Measurements from ENCODE around the gene MTOR. TPM values are rescaled to one million over a fixed set of nuclear protein-coding genes. Genes with fewer than 3 reads are reported as not detected.

MTOR gene
- total and polyA plus RNA-seq, 10 of the 15 experiments (the other 5 are each of a cell fraction or from before 2014, with no cell fraction given) = 6.6 to 41.8 (median 29.8) TPM

DNA sequence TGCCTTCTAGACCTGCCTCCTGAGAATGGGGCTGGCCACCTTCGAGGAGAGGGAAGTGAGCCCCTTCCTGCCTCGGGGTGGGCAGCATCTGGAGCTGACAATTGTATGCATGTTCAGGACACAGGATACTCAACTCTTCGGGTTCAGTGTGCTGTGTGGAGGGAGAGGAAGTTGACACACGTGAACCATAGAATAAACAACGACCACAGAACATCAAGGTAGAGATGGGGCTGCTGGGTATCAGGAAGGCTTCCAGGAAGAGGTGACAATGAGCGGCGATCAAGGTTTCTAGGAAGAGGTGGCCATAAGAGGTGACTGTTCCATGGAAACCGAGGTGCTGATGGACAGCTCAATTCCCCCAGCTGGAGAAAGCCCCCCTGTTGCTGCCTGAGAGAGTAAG is 32.6 kb upstream of the MTOR start:
- Histone ChIP-seq H3K4me3 (no peak overlapping the region), H3K27me3 (replicated peaks in 1 of 2; ENCODE audit: control insufficient read depth in 2 of 2, insufficient read depth in 2 of 2, low read length in 1 of 2) (no peaks in the 10 kb centered on the region), H3K4me2 (ENCODE audit: control insufficient read depth, insufficient read depth) (no peak overlapping the region), H4K20me1 (ENCODE audit: control insufficient read depth, insufficient read depth) (no peaks in the 10 kb centered on the region), H3K79me2 (ENCODE audit: control insufficient read depth, insufficient read depth, low read length) (no peaks in the 10 kb centered on the region), H3K27ac (ENCODE audit: control insufficient read depth, insufficient read depth) (no peak overlapping the region), H3K4me1 (ENCODE audit: control insufficient read depth, insufficient read depth, low read length) (no peaks in the 10 kb centered on the region), H2AFZ (ENCODE audit: control insufficient read depth, low read depth, low read length) (no peak overlapping the region), H3K36me3 (ENCODE audit: control insufficient read depth in 2 of 2, insufficient read depth in 2 of 2, low read length in 1 of 2) (peaks cover 0 to 6% of the 10 kb centered on the region in 2 experiments; a peak in 2 of 4 replicates), H3K9me3 (replicated peaks; ENCODE audit: control insufficient read depth, insufficient read depth, low read length) (no peaks in the 10 kb centered on the region), H3K9ac (ENCODE audit: control insufficient read depth, insufficient read depth, low read length) (no peak overlapping the region)
- ATAC-seq (no peak), FAIRE-seq (no peak), DNase-seq (ENCODE audit: low read depth, low spot score) (no peak)
- intact Hi-C loops (cut with micrococcal nuclease; ENCODE audit: unreplicated experiment) = no loop called here
- CTCF ChIA-PET = no interaction called here
- in situ Hi-C loops (cut with MboI) = no loop called here
- 61% methylated on average over 8 of the region's 8 CpGs for WGBS (ENCODE audit: insufficient coverage, insufficient replicate concordance, low lambda C conversion rate, missing lambda C conversion rate)
- RAD21 ChIA-PET (ENCODE audit: unreplicated experiment) = no interaction called here
- BruUV-seq (replicated peaks) = no TSS peak
- SMC1A ChIA-PET (ENCODE audit: uncharacterized antibody, unreplicated experiment) = no interaction called here
- POLR2A ChIA-PET = no interaction called here
- TF ChIP-seq POLR2AphosphoS2 (IDR thresholded peaks at IDR 0.05; ENCODE audit: low read depth, low read length) = no peak
- TF ChIP-seq, protein P1, sequence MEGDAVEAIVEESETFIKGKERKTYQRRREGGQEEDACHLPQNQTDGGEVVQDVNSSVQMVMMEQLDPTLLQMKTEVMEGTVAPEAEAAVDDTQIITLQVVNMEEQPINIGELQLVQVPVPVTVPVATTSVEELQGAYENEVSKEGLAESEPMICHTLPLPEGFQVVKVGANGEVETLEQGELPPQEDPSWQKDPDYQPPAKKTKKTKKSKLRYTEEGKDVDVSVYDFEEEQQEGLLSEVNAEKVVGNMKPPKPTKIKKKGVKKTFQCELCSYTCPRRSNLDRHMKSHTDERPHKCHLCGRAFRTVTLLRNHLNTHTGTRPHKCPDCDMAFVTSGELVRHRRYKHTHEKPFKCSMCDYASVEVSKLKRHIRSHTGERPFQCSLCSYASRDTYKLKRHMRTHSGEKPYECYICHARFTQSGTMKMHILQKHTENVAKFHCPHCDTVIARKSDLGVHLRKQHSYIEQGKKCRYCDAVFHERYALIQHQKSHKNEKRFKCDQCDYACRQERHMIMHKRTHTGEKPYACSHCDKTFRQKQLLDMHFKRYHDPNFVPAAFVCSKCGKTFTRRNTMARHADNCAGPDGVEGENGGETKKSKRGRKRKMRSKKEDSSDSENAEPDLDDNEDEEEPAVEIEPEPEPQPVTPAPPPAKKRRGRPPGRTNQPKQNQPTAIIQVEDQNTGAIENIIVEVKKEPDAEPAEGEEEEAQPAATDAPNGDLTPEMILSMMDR (IDR thresholded peaks at IDR 0.05 in 2 of 3, conservative IDR thresholded peaks at IDR 0.05 in 1 of 3; ENCODE audit: control insufficient read depth in 2 of 3, extremely low read depth in 1 of 3, insufficient read depth in 1 of 3, low read depth in 3 of 3, low read length in 3 of 3) = no peak

DNA sequence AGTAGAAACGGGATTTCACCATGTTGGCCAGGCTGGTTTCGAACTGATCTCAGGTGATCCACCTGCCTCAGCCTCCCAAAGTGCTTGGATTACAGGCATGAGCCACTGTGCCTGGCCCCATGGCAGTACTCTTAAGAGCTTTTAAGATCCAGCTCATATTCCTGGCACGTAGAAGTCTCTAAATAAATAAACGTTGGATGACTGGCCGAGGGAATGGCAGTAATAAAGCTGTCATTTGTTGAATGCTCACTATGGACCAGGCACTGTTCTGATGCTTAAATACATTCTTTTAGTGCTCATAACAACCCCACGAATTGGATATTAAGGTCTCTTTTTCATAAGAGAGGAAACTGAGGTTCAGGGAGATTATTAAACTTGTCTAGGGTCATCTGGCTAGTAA is 31.5 kb upstream of the MTOR start:
- H3K36me3 ChIP-seq (ENCODE audit: control insufficient read depth in 2 of 2, insufficient read depth in 2 of 2, low read length in 1 of 2) = peaks cover 0 to 6% of the 10 kb centered on the region in 2 experiments; a peak in 2 of 4 replicates
- H3K27me3 ChIP-seq (replicated peaks in 1 of 2; ENCODE audit: control insufficient read depth in 2 of 2, insufficient read depth in 2 of 2, low read length in 1 of 2) = no peaks in the 10 kb centered on the region
- no peak for TF ChIP-seq PML (IDR thresholded peaks at IDR 0.05; ENCODE audit: low read length)
- no peak for TF ChIP-seq FOS (IDR thresholded peaks at IDR 0.05; ENCODE audit: borderline replicate concordance, extremely low read depth, insufficient read length)
- no peak for TF ChIP-seq GABPA (IDR thresholded peaks at IDR 0.05; ENCODE audit: low read depth)
- no peak for TF ChIP-seq ZNF24 (IDR thresholded peaks at IDR 0.05)
- no peak for TF ChIP-seq FOXK2 (IDR thresholded peaks at IDR 0.05)
- no peak for TF ChIP-seq EZH2 (IDR thresholded peaks at IDR 0.05; ENCODE audit: borderline replicate concordance, control insufficient read depth, low read depth, low read length)
- no peaks in the 10 kb centered on the region for H3K4me1 ChIP-seq (ENCODE audit: control insufficient read depth, insufficient read depth, low read length)
- no peak overlapping the region for H2AFZ ChIP-seq (ENCODE audit: control insufficient read depth, low read depth, low read length)
- no peak for DNase-seq (ENCODE audit: low read depth, low spot score)
- ATAC-seq = no peak
- FAIRE-seq = no peak
- 88% methylated on average over 6 of the region's 6 CpGs for WGBS (ENCODE audit: insufficient coverage, insufficient replicate concordance, low lambda C conversion rate, missing lambda C conversion rate)
- CTCF ChIA-PET = no interaction called here
- POLR2A ChIA-PET = no interaction called here
- H3K9ac ChIP-seq (ENCODE audit: control insufficient read depth, insufficient read depth, low read length) = no peak overlapping the region
- BruUV-seq (replicated peaks) = no TSS peak
- no peak overlapping the region for H3K27ac ChIP-seq (ENCODE audit: control insufficient read depth, insufficient read depth)
- in situ Hi-C loops (cut with MboI) (no loop called here), intact Hi-C loops (cut with micrococcal nuclease; ENCODE audit: unreplicated experiment) (no loop called here)
- no peak overlapping the region for H3K4me3 ChIP-seq
- no peaks in the 10 kb centered on the region for H3K9me3 ChIP-seq (replicated peaks; ENCODE audit: control insufficient read depth, insufficient read depth, low read length)
- SMC1A ChIA-PET (ENCODE audit: uncharacterized antibody, unreplicated experiment) = no interaction called here
- RAD21 ChIA-PET (ENCODE audit: unreplicated experiment) = no interaction called here
- H4K20me1 ChIP-seq (ENCODE audit: control insufficient read depth, insufficient read depth) = no peaks in the 10 kb centered on the region
- H3K4me2 ChIP-seq (ENCODE audit: control insufficient read depth, insufficient read depth) = no peak overlapping the region
- H3K79me2 ChIP-seq (ENCODE audit: control insufficient read depth, insufficient read depth, low read length) = no peaks in the 10 kb centered on the region
